ENCODE data around the gene MADD. TPM values are rescaled to one million over a fixed set of nuclear protein-coding genes. Genes with fewer than 3 reads are reported as not detected.
A peak's percentile ranks its signal among the peaks of the same experiment; 100 is the strongest.

Gene MADD
- total RNA-seq (2013; cell fraction: nucleolus; rRNA removed), result 59.9 and 70.7 TPM in 2 replicates
- 17.1 and 19.2 TPM in 2 replicates for total RNA-seq (2014; rRNA removed)
- 14.9 and 15.6 TPM in 2 replicates for total RNA-seq (2014; rRNA removed; fragmentation: Illumina TruSeq; extraction: Trizol)
- total RNA-seq (2021), result 33.8 and 35.3 TPM in 2 replicates
- 15.8 TPM for polyA plus RNA-seq (2011; ENCODE audit: low read depth)
- 14.4 and 26.5 TPM in 2 replicates for polyA plus RNA-seq (2011; rRNA removed)
- 26.3 and 42.3 TPM in 2 replicates for polyA plus RNA-seq (2011; cell fraction: cytosol; rRNA removed)
- polyA plus RNA-seq (2011; cell fraction: nucleus; rRNA removed), result 74.5 and 93.8 TPM in 2 replicates
- polyA plus RNA-seq (2012), result 19.2 and 23.1 TPM in 2 replicates
- polyA plus RNA-seq (2014; fragmentation: Illumina TruSeq; extraction: Trizol), result 16.8 and 22.8 TPM in 2 replicates
- 1 to 10 TPM in 1 of 2 experiments, under 1 TPM in 1; 0.47 to 1.6 TPM for polyA plus RNA-seq (2014; fragmentation: Nextera tagmentation; extraction: Ambion mirVana)
- 28.0 and 35.4 TPM in 2 replicates for polyA plus RNA-seq (2014; rRNA removed)
- 10 to 100 TPM; 15.1 to 16.0 TPM for polyA plus RNA-seq (2016; fragmentation: Nextera tagmentation; extraction: Ambion mirVana)
- 34.8 and 40.8 TPM in 2 replicates for polyA minus RNA-seq (2011; rRNA and poly(A)+ RNA removed)
- 11.5 and 17.7 TPM in 2 replicates for polyA minus RNA-seq (2011; cell fraction: cytosol; rRNA and poly(A)+ RNA removed)
- 30.0 and 52.7 TPM in 2 replicates for polyA minus RNA-seq (2011; cell fraction: nucleus; rRNA and poly(A)+ RNA removed)
- percentile 69 among the genes with signal in this experiment for Bru-seq, nascent RNA
- percentile 83 among the genes with signal in this experiment for BruChase-seq, experiment 1, labeled RNA remaining after a 6-hour chase
- percentile 83 among the genes with signal in this experiment for BruChase-seq, experiment 2, labeled RNA remaining after a 2-hour chase
- long read RNA-seq, experiment 1, partial matches to known transcripts, result 5 of 9 reads
- long read RNA-seq, experiment 1, other reads (novel, unspliced or antisense), result 2 of 9 reads
- long read RNA-seq, experiment 2, partial matches to known transcripts, result 5 of 9 reads
- long read RNA-seq, experiment 2, other reads (novel, unspliced or antisense), result 4 of 9 reads

DNA sequence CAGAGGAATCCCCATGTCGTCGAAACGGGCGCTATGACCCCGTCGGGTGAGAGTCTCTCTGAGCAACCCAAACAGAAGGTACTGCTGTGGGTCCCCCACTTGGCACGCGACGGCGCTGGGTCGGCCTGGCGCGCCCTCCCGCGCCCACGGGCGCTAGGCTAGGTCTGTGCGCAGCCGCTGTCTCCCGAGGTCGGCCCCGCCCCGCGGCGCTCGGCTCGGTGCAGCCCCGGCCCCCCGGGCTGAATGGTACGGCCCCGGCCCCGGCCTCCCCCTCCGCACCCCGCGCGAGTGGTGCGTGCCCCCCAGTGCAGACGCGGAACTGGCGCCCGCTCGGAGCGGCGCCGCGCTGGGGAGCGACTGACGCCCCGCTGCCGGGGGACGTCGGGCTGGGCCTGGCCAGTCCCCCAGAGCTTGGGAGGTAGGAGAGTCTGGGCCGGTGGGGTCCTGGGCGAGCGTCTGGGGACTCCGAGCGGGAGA lies at the start of gene MADD:
Gene MADD, plus strand, starts transcription at position 305 of the 477 bp plus-strand sequence.
- Histone ChIP-seq H2AFZ (ENCODE audit: control insufficient read depth, low read depth, low read length) (peak within 1 kb of the TSS; percentile 94), H3K4me1 (ENCODE audit: control insufficient read depth, insufficient read depth, low read length) (peaks cover 23% of the 10 kb centered on the region), H3K27ac (ENCODE audit: control insufficient read depth, insufficient read depth) (peak within 1 kb of the TSS; percentile 79), H3K79me2 (ENCODE audit: control insufficient read depth, insufficient read depth, low read length) (peaks cover 35% of the 10 kb centered on the region), H3K36me3 (ENCODE audit: control insufficient read depth in 2 of 2, insufficient read depth in 2 of 2, low read length in 1 of 2) (peaks cover 3 to 4% of the 10 kb centered on the region in 2 experiments; a peak in 3 of 4 replicates), H3K9ac (ENCODE audit: control insufficient read depth, insufficient read depth, low read length) (peak within 1 kb of the TSS; percentile 78), H4K20me1 (ENCODE audit: control insufficient read depth, insufficient read depth) (no peaks in the 10 kb centered on the region), H3K4me3 (peak within 1 kb of the TSS; percentile 99), H3K4me2 (ENCODE audit: control insufficient read depth, insufficient read depth) (peak within 1 kb of the TSS; percentile 98), H3K27me3 (replicated peaks in 1 of 2; ENCODE audit: control insufficient read depth in 2 of 2, insufficient read depth in 2 of 2, low read length in 1 of 2) (no peaks in the 10 kb centered on the region), H3K9me3 (replicated peaks; ENCODE audit: control insufficient read depth, insufficient read depth, low read length) (no peaks in the 10 kb centered on the region)
- BruUV-seq (replicated peaks), result no TSS peak
- ChIA-PET RAD21 (ENCODE audit: unreplicated experiment) (interaction anchor here (1.4 to 2.1 kb wide), 3 partner anchors 55 to 142 kb away, joined by 4 to 15 read pairs (median 11); partner anchors contain the start of gene DDB2), POLR2A (interaction anchor here (1.6 kb wide), 1 partner anchor 21 kb away, joined by 5 read pairs; the partner anchor contains the start of gene ACP2), CTCF (interaction anchor here (1.4 to 3.9 kb wide), 5 partner anchors 12 to 184 kb away, joined by 5 to 38 read pairs (median 7); partner anchors contain the start of genes ACP2 and NR1H3), SMC1A (ENCODE audit: uncharacterized antibody, unreplicated experiment) (no interaction called here)
- WGBS (ENCODE audit: insufficient coverage, insufficient replicate concordance, low lambda C conversion rate, missing lambda C conversion rate), result under 1% methylated on average over 55 of the region's 57 CpGs
- ATAC-seq, result peak; percentile 91
- DNase-seq (ENCODE audit: low read depth, low spot score), result peak; percentile 55
- no peak for FAIRE-seq
- in situ Hi-C loops (cut with MboI) (no loop called here), intact Hi-C loops (cut with micrococcal nuclease; ENCODE audit: unreplicated experiment) (loop anchor here (1.0 to 2.0 kb wide), 3 partner anchors 56 to 139 kb away; partner anchors contain the start of genes DDB2 and SLC39A13)
- TF ChIP-seq CBX3 (IDR thresholded peaks at IDR 0.05; ENCODE audit: borderline replicate concordance, low read depth) (no peak), PML (IDR thresholded peaks at IDR 0.05; ENCODE audit: low read length) (peak; percentile 81), POLR2AphosphoS2 (IDR thresholded peaks at IDR 0.05; ENCODE audit: low read depth, low read length) (peak; percentile 79), NFXL1 (IDR thresholded peaks at IDR 0.05; ENCODE audit: borderline replicate concordance) (no peak), NRF1 (conservative IDR thresholded peaks at IDR 0.05; ENCODE audit: low read depth, low read length) (peak; percentile 38), TCF3 (IDR thresholded peaks at IDR 0.05; ENCODE audit: borderline replicate concordance, insufficient read depth, low read depth, low read length) (0 out of 2 replicates have a peak, but pooled peaks have one; percentile 36), POLR2A (IDR thresholded peaks at IDR 0.05; ENCODE audit: low read depth, low read length) (peak; percentile 87), BMI1 (IDR thresholded peaks at IDR 0.05; ENCODE audit: borderline replicate concordance) (no peak), EGR1 (IDR thresholded peaks at IDR 0.05; ENCODE audit: borderline replicate concordance in 1 of 2, low read depth in 2 of 2, low read length in 2 of 2) (peak in 1 of 2 experiments; percentile 50; a peak in 1 of 3 replicates), SREBF1 (IDR thresholded peaks at IDR 0.05; ENCODE audit: low read length) (peak; percentile 88), MXI1 (IDR thresholded peaks at IDR 0.05; ENCODE audit: low read depth, low read length) (0 out of 2 replicates have a peak, but pooled peaks have one; percentile 2), ZZZ3 (IDR thresholded peaks at IDR 0.05; ENCODE audit: control insufficient read depth, insufficient read length, low read depth) (no peak), JUND (IDR thresholded peaks at IDR 0.05; ENCODE audit: low read depth, low read length) (peak; percentile 98)
- TF ChIP-seq, protein P1, sequence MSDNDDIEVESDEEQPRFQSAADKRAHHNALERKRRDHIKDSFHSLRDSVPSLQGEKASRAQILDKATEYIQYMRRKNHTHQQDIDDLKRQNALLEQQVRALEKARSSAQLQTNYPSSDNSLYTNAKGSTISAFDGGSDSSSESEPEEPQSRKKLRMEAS (IDR thresholded peaks at IDR 0.05; ENCODE audit: low read depth, low read length), result 0 out of 2 replicates have a peak, but pooled peaks have one; percentile 45
- TF ChIP-seq, protein P2, sequence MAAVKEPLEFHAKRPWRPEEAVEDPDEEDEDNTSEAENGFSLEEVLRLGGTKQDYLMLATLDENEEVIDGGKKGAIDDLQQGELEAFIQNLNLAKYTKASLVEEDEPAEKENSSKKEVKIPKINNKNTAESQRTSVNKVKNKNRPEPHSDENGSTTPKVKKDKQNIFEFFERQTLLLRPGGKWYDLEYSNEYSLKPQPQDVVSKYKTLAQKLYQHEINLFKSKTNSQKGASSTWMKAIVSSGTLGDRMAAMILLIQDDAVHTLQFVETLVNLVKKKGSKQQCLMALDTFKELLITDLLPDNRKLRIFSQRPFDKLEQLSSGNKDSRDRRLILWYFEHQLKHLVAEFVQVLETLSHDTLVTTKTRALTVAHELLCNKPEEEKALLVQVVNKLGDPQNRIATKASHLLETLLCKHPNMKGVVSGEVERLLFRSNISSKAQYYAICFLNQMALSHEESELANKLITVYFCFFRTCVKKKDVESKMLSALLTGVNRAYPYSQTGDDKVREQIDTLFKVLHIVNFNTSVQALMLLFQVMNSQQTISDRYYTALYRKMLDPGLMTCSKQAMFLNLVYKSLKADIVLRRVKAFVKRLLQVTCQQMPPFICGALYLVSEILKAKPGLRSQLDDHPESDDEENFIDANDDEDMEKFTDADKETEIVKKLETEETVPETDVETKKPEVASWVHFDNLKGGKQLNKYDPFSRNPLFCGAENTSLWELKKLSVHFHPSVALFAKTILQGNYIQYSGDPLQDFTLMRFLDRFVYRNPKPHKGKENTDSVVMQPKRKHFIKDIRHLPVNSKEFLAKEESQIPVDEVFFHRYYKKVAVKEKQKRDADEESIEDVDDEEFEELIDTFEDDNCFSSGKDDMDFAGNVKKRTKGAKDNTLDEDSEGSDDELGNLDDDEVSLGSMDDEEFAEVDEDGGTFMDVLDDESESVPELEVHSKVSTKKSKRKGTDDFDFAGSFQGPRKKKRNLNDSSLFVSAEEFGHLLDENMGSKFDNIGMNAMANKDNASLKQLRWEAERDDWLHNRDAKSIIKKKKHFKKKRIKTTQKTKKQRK (IDR thresholded peaks at IDR 0.05; ENCODE audit: low read depth, low read length), result no peak
- TF ChIP-seq, protein P3, sequence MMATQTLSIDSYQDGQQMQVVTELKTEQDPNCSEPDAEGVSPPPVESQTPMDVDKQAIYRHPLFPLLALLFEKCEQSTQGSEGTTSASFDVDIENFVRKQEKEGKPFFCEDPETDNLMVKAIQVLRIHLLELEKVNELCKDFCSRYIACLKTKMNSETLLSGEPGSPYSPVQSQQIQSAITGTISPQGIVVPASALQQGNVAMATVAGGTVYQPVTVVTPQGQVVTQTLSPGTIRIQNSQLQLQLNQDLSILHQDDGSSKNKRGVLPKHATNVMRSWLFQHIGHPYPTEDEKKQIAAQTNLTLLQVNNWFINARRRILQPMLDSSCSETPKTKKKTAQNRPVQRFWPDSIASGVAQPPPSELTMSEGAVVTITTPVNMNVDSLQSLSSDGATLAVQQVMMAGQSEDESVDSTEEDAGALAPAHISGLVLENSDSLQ (IDR thresholded peaks at IDR 0.05), result no peak

Measured in GM12878 (cell line).